GM19238 (cell line): ENCODE measurements around the gene CDC25A.

Source experiments
- DNase-seq: peaks from one replicate; pipeline ENCODE4 v3.0.0; 2011; ENCODE audit warnings: low spot score; ENCODE audit not compliant: insufficient read length

Gene CDC25A

DNA sequence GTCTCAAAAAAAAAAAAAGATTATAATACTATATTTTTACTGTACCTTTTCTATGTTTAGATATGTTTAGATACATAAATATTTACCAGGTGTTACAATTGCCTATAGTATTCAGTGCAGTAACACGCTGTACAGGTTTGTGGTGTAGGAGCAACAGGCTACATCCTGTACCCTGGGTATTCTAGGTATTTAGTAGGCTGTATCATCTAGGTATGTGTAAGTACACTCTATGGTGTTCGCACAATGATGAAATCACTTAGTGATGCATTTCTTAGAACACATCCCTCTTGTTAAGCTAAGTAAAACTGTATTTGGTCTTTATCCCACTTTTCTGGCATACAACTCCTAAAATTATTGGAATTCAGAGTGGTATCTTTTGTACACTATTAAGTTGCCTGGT, 77.8 kb downstream of the CDC25A start:
- DNase-seq: no peak

DNA sequence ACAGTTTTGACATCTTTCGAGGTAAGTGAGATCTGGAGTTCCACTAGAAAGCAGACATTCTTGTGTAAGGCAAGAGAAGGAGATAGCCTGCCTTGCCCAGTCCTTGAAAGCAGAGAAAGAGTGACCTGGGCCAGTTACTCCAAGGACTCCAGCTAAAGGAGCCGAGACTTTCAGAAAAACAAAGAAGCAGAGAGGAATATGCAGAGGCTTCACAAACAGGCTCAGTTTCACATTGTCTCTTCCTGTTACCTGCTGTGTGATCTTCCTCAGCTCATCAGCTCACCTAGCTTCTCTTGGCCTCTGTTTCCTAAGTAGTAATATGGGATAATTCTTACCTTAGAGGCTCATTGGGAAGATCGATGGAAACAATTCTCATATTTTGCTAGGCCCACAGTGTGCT, 81.0 kb downstream of the CDC25A start:
- DNase-seq: no peak
